Measurements from ENCODE around the gene OVOL3. TPM values are rescaled to one million over a fixed set of nuclear protein-coding genes. Genes with fewer than 3 reads are reported as not detected.

Gene OVOL3
- total and polyA plus RNA-seq, 3 donors from 2014 or later, result 2.6 to 3.4 (median 3.3) TPM

DNA sequence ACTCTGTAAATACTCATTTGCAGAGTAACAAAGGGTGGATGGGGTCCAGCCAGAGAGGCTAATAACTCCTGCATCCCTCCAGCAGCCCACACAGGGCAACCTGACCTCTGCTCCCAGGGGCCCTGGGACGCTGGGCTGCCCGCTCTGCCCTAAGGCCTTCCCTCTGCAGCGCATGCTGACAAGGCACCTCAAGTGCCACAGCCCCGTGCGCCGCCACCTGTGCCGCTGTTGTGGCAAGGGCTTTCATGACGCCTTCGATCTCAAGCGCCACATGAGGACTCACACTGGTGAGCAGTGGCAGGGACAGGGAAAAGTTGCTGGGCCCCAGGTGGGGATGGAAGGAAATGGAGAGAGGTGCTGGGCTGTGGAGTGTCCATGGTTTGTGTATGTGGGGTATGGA, 1.7 kb downstream of the OVOL3 start:
- H3K4me1 ChIP-seq, result peaks cover 15% of the 10 kb centered on the region
- WGBS, 2 donors, result 96 to 100% methylated on average over 1 to 10 of the region's 10 CpGs
- no peak overlapping the region for H3K4me3 ChIP-seq
- TF ChIP-seq POLR2A (IDR thresholded peaks at IDR 0.05), result no peak
- TF ChIP-seq, protein P1, sequence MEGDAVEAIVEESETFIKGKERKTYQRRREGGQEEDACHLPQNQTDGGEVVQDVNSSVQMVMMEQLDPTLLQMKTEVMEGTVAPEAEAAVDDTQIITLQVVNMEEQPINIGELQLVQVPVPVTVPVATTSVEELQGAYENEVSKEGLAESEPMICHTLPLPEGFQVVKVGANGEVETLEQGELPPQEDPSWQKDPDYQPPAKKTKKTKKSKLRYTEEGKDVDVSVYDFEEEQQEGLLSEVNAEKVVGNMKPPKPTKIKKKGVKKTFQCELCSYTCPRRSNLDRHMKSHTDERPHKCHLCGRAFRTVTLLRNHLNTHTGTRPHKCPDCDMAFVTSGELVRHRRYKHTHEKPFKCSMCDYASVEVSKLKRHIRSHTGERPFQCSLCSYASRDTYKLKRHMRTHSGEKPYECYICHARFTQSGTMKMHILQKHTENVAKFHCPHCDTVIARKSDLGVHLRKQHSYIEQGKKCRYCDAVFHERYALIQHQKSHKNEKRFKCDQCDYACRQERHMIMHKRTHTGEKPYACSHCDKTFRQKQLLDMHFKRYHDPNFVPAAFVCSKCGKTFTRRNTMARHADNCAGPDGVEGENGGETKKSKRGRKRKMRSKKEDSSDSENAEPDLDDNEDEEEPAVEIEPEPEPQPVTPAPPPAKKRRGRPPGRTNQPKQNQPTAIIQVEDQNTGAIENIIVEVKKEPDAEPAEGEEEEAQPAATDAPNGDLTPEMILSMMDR (IDR thresholded peaks at IDR 0.05), result no peak
- intact Hi-C loops (cut with DNase I; ENCODE audit: low total_unique reads), result no loop called here
- H3K9me3 ChIP-seq, result no peaks in the 10 kb centered on the region
- H3K36me3 ChIP-seq (ENCODE audit: low read depth, missing control alignments), result no peaks in the 10 kb centered on the region
- H3K27me3 ChIP-seq, result no peaks in the 10 kb centered on the region
- no peak for DNase-seq
- no peak overlapping the region for H3K27ac ChIP-seq

DNA sequence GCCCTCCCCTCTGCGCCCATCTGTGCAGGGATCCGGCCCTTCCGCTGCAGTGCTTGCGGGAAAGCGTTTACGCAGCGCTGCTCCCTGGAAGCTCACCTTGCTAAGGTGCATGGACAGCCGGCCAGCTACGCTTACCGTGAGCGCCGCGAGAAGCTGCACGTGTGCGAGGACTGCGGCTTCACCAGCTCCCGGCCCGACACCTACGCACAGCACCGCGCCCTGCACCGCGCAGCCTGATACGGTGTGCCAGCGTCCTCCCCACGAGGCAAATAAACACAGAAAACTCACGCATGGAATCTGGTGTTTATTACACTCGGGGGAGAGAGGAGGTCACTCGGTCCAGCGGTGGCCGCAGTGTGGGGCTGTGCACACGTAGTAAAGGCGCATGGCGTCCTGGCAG, 2.5 kb downstream of the OVOL3 start:
- no peaks in the 10 kb centered on the region for H3K27me3 ChIP-seq
- TF ChIP-seq, protein P1 (IDR thresholded peaks at IDR 0.05), result no peak
- TF ChIP-seq POLR2A (IDR thresholded peaks at IDR 0.05), result no peak
- H3K36me3 ChIP-seq (ENCODE audit: low read depth, missing control alignments), result no peaks in the 10 kb centered on the region
- no peak overlapping the region for H3K27ac ChIP-seq
- 63 to 68% methylated on average over 32 to 34 of the region's 34 CpGs for WGBS, 2 donors
- no peak for DNase-seq
- intact Hi-C loops (cut with DNase I; ENCODE audit: low total_unique reads), result no loop called here
- peaks cover 15% of the 10 kb centered on the region for H3K4me1 ChIP-seq
- no peaks in the 10 kb centered on the region for H3K9me3 ChIP-seq
- no peak overlapping the region for H3K4me3 ChIP-seq

DNA sequence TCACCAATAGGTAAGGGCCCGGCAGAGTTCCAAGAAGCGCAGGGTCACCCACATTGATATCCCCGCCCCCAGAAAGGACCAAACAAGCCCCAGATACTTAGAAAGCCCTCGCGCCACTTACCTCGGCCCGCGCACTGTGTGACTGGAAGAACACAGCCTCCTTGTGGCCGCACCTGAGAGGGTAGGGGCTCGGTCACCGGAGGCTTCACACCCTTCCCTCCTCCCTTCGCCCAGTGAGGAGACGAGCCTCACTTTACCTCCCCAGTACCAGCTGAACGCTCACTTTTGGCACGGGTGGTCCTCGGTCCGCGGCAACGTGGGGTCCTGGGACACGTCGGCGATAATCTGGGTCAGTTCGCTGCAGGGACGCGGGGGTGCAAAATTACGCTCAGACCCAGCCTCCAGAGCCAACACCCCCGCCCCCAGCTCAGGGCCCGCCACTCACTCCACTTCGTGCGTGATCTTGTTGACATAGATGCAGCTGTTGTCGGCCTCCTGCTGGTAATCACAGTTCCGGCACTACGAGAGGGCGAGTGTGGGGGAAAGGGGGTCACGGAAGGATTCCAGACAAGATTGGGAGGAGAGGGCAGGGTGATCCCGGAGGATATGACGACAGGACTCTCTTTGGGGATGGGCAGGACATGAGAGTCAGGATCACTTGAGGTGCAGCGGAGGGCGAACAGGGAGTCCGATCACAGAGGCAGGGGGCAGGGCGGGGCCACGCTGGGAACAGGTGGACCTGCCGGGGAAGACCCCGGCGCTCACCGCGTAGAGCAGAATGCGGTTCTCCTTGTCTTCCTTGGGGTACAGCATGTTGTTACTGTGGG, 3.2 kb downstream of the OVOL3 start:
- H3K9me3 ChIP-seq, result no peaks in the 10 kb centered on the region
- 4 to 5% methylated on average over 38 to 48 of the region's 48 CpGs for WGBS, 2 donors

DNA sequence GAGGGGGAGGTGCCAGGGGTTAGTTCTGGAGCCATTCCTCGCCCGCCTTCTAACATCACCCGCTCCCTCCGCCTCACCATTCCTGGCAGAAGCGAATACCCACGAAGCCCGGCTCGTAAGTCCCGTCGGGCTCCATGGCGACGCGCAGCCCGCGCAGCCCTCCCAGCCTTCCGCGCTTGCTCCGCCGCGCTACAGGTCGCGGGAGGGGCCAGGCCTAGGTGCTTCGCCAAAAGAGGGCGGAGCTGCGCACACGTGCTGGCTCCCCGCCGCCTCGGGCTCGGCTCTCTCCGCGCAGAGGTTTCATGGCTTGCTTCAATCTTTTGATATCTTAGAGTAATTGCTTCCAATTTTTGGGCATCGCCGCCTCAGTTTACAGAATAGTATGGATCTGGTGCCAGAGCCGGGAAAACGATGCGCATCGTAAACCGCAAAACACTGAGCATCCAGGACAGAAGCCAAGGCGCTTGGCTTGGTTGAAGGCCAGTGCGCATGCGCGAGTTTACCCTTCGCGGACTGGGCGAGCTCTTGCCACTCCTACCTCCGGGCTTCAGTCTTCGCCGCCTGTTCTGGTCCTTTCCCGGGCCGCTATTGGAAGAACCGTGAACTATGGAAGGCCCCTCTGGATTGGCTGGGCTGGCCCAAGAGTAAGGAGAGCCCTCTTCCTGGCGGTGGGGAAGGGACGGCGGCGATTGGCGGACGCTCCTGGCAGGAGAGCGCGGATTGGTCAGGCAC, 3.9 kb downstream of the OVOL3 start, which contains the start of gene POLR2I:
TSS of gene POLR2I (minus strand) at position 155 of the 732 bp plus-strand sequence. CDS start at position 136, 19 bp downstream.
- DNase-seq, result peak; percentile 100
- Histone ChIP-seq H3K4me1 (peaks cover 15% of the 10 kb centered on the region), H3K27ac (peak within 1 kb of the TSS; percentile 29 to 77), H3K9me3 (no peaks in the 10 kb centered on the region), H3K27me3 (no peaks in the 10 kb centered on the region), H3K4me3 (peak within 1 kb of the TSS; percentile 54 to 87), H3K36me3 (ENCODE audit: low read depth, missing control alignments) (no peaks in the 10 kb centered on the region)
- WGBS, 2 donors, result 0% methylated on average over 40 to 60 of the region's 60 CpGs
- TF ChIP-seq, protein P1 (IDR thresholded peaks at IDR 0.05), result no peak
- no peak for TF ChIP-seq POLR2A (IDR thresholded peaks at IDR 0.05)
- intact Hi-C loops (cut with DNase I; ENCODE audit: low total_unique reads), result no loop called here

More for the DNA sequence above, 3.2 kb downstream of the OVOL3 start:
- Histone ChIP-seq H3K27me3 (no peaks in the 10 kb centered on the region), H3K27ac (peak overlapping the region; percentile 29 to 77), H3K4me3 (peak overlapping the region; percentile 54 to 87), H3K4me1 (peaks cover 15% of the 10 kb centered on the region), H3K36me3 (ENCODE audit: low read depth, missing control alignments) (no peaks in the 10 kb centered on the region)
- intact Hi-C loops (cut with DNase I; ENCODE audit: low total_unique reads), result no loop called here
- TF ChIP-seq, protein P1 (IDR thresholded peaks at IDR 0.05), result no peak
- no peak for TF ChIP-seq POLR2A (IDR thresholded peaks at IDR 0.05)
- DNase-seq, result peak; percentile 32
